SHP77 (cell line): ENCODE measurements around the gene SUMO3.

Experiments
- DNase-seq, 2 experiments: peaks; one replicate each; lab custom pipeline; 2025; lab: John Stamatoyannopoulos, UW

Gene SUMO3

DNA sequence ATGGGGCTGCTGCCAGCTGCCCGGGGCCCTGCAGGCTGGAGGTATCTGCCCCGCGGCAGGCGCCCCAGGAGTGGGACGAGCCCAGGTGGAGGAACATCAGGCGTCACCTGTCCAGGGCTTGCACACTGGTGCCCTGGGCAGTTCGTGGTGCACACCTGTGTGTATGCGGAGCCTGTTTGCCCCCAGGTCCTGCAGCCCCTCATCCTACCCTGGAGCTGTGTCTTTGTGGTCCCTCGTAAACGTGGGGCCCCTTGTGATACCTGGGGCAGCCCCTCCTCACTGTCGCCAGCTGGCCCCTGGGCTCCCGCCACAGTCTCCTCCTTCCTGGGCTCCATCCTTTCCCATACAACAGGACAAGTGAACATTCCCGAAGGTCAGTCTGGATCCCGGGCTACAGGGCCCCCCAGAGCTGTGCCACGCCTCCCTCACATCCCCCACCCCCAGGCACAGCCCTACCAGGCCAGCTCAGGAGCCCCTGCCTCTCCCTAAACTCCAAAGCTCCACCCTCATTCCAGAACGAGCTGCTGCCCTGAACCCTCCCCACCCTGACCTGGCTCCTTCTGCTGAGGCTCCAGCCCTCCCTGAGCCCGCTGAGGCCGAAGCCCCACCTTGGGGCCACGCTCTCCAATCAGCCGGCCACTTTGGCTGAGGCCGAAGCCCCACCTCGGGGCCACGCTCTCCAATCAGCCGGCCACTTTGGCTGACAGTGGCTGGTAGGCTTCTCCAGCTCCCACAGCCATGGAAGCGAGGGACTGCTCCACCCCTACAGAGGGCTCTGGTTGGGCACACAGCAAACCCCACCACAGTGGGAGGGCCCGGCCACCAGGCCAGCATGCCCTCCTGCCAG is 58.9 kb downstream of the SUMO3 start:
- no peak for DNase-seq

DNA sequence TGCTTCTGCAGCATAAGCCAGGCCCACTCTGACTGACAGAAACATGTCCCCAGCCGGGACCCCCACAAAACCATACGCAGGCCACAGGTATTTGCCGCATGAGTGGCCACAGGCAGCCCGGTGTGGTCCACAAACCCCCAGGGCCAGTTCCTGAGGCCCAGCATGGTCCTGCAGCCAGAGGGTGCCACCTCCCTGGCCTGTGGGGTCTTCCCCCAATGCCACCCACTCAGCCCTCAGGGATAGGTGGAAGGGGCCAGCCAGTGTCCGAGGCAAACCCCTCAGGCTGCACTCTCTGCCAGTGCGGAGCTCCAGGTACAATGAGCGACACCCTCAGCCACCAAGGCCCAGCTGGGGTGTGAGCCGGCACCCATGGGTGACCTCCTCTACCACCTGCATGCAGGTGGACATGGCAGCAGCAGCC is 59.7 kb downstream of the SUMO3 start:
- no peak for DNase-seq

DNA sequence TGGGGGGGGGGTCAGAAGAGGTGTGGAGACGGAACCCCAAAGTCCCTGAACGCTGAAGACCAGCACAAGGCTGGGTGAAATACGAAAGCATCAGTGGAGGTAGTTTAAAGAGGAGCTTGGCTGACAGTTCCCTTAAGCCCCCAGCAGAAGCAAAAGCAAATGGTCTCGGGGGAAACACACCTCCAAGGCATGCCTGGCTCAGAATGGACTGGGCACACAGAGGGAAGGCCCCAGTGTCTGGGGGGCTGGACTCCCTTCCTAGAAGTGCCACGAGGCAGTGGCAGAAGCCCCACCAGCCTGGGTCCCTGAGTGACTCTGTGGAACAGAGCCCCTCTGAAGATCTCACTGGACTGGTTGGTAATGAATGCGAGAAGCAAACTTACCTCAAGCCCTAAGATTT is 60.1 kb downstream of the SUMO3 start:
- DNase-seq = no peak

DNA sequence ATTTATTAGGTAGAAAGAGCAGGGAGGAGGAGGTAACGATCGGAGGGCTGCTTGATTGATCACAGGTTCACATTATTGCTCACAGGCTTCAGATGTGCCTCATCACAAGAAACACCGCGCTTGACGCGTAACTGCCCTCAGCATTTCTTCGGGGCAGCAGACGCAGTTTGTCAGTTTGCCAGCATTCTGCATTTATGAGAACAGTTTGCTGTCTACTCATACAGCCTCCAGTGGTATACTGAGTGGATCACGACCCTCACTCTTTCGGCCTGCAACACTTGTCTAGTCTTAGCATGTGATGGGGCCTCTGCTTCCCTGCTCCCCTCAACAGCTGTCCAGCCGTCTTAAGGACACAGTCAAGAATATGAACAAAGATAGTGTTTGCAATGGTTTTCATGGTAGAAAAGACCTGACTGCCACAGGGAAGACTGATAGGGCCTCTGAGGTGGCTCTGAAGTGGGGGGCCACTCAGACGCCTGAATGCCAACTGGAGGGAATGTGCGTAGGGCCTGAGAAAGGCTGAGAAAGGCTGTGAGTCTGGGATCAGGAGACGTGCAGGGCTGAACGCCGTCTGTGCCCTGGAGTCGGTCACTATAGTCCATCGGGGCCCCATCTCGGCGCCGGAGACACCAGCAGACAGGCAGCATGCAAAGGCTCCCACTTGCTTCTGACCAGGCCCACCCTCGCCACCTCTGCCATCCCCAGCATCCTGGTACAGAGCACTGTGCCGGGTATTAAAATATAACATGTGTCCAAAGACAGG is 61.3 kb downstream of the SUMO3 start:
- DNase-seq = no peak
